Measurements from ENCODE around the gene OR10Z1. TPM values are rescaled to one million over a fixed set of nuclear protein-coding genes. Genes with fewer than 3 reads are reported as not detected.

The OR10Z1 gene
- total RNA-seq, 3 donors from 2014 or later, result not detected

DNA sequence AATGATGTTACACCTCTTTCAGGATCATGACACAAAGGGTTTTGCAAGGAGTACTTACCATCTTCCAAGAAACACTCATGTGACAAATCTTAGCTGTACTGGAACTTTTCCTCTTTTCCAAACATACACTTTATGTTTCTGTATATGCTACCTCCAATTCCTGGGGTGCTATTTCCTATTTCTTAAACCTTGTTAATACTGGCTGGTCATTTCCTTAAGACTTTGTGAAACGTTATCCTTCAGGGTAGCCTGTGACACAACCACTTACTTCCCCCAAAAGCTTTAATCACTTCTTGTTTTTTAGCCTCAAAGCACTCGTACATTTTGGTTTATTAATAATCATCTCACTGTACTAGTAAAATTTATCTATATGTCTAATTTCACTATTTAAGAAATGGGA, 39.4 kb downstream of the OR10Z1 start:
- no peaks in the 10 kb centered on the region for H3K36me3 Mint-ChIP-seq (ENCODE audit: insufficient read depth)
- DNase-seq (no peak), ATAC-seq (no peak)
- H3K9me3 Mint-ChIP-seq, result no peaks in the 10 kb centered on the region
- H3K27me3 Mint-ChIP-seq (ENCODE audit: low read depth), result no peaks in the 10 kb centered on the region
- H3K4me3 Mint-ChIP-seq, result no peak overlapping the region
- H3K4me1 Mint-ChIP-seq (ENCODE audit: low read depth), result peaks cover 14% of the 10 kb centered on the region

GRCh38 chr1:158646465-158646864, 41.4 kb downstream of the OR10Z1 start:
- ATAC-seq (no peak), DNase-seq (no peak)
- H3K4me3 Mint-ChIP-seq, result peak overlapping the region; percentile 7
- no peaks in the 10 kb centered on the region for H3K9me3 Mint-ChIP-seq
- H3K36me3 Mint-ChIP-seq (ENCODE audit: insufficient read depth), result no peaks in the 10 kb centered on the region
- H3K27me3 Mint-ChIP-seq (ENCODE audit: low read depth), result no peaks in the 10 kb centered on the region
- peaks cover 14% of the 10 kb centered on the region for H3K4me1 Mint-ChIP-seq (ENCODE audit: low read depth)

- H3K4me1 Mint-ChIP-seq (ENCODE audit: low read depth), result peaks cover 21% of the 10 kb centered on the region
- no peaks in the 10 kb centered on the region for H3K36me3 Mint-ChIP-seq (ENCODE audit: insufficient read depth)
- no peaks in the 10 kb centered on the region for H3K27me3 Mint-ChIP-seq (ENCODE audit: low read depth)
- DNase-seq (no peak), ATAC-seq (no peak)
- H3K4me3 Mint-ChIP-seq, result no peak overlapping the region
- no peaks in the 10 kb centered on the region for H3K9me3 Mint-ChIP-seq
Measured at GRCh38 chr1:158649052-158649451, 44.0 kb downstream of the OR10Z1 start.

- no peaks in the 10 kb centered on the region for H3K27me3 Mint-ChIP-seq (ENCODE audit: low read depth)
- no peaks in the 10 kb centered on the region for H3K9me3 Mint-ChIP-seq
- peaks cover 11% of the 10 kb centered on the region for H3K4me1 Mint-ChIP-seq (ENCODE audit: low read depth)
- H3K4me3 Mint-ChIP-seq, result no peak overlapping the region
- no peak for DNase-seq
- H3K36me3 Mint-ChIP-seq (ENCODE audit: insufficient read depth), result no peaks in the 10 kb centered on the region
- no peak for ATAC-seq
Measured at GRCh38 chr1:158652721-158653334, 47.8 kb downstream of the OR10Z1 start.

GRCh38 chr1:158654086-158654485, 49.0 kb downstream of the OR10Z1 start:
- Mint-ChIP-seq H3K4me3 (no peak overlapping the region), H3K4me1 (ENCODE audit: low read depth) (peaks cover 11% of the 10 kb centered on the region), H3K27me3 (ENCODE audit: low read depth) (no peaks in the 10 kb centered on the region), H3K36me3 (ENCODE audit: insufficient read depth) (no peaks in the 10 kb centered on the region), H3K9me3 (no peaks in the 10 kb centered on the region)
- DNase-seq, result no peak
- ATAC-seq, result no peak

- DNase-seq (no peak), ATAC-seq (no peak)
- Mint-ChIP-seq H3K4me1 (ENCODE audit: low read depth) (peaks cover 11% of the 10 kb centered on the region), H3K27me3 (ENCODE audit: low read depth) (no peaks in the 10 kb centered on the region), H3K36me3 (ENCODE audit: insufficient read depth) (no peaks in the 10 kb centered on the region), H3K4me3 (no peak overlapping the region), H3K9me3 (no peaks in the 10 kb centered on the region)
Measured at GRCh38 chr1:158654571-158654970, 49.5 kb downstream of the OR10Z1 start.

Other genes with a start within 250 kb of the OR10Z1 start
- gene OR10T2, start 205.8 kb upstream of the OR10Z1 start, total RNA-seq, result not detected
- not detected for gene OR10K2, start 179.0 kb upstream of the OR10Z1 start, total RNA-seq
- not detected for gene OR10K1, start 143.4 kb upstream of the OR10Z1 start, total RNA-seq
- not detected for gene OR10R2, start 133.0 kb upstream of the OR10Z1 start, total RNA-seq
- gene OR6Y1, start 50.9 kb upstream of the OR10Z1 start, total RNA-seq, result not detected
- gene OR6P1, start 34.7 kb upstream of the OR10Z1 start, total RNA-seq, result not detected
- not detected for gene OR10X1, start 25.4 kb upstream of the OR10Z1 start, total RNA-seq
- under 1 TPM in 2 of 3 donors, not detected in 1; 0.40 TPM for gene SPTA1, start 81.4 kb downstream of the OR10Z1 start, total RNA-seq
- gene OR6K2, start 95.4 kb downstream of the OR10Z1 start, total RNA-seq, result not detected
- not detected for gene OR6K3, start 115.5 kb downstream of the OR10Z1 start, total RNA-seq
- gene OR6K6, start 149.5 kb downstream of the OR10Z1 start, total RNA-seq, result not detected
- gene OR6N1, start 166.9 kb downstream of the OR10Z1 start, total RNA-seq, result not detected
- gene OR6N2, start 175.9 kb downstream of the OR10Z1 start, total RNA-seq, result not detected
- gene MNDA, start 226.1 kb downstream of the OR10Z1 start, total RNA-seq, result under 1 TPM in 1 of 3 donors, not detected in 2; 0.13 TPM

Measured in activated T-cell treated with anti-CD3 and anti-CD28 coated beads, Interleukin-2, amount 50 U/mL, for 4 hours (primary cell).